Hepatocyte (in vitro differentiated cells): ENCODE results near the gene NDEL1.

Source experiments
- CTCF ChIP-seq: fragments of 200-600 bp; sonication (generic); IDR thresholded peaks from 2 replicates; pipeline ENCODE4 v1.5.1; 2016; ENCODE audit warnings: antibody characterized with exemption, mild to moderate bottlenecking; ENCODE audit not compliant: poor library complexity
- EZH2 ChIP-seq: fragments of 200-600 bp; sonication (generic); IDR thresholded peaks from 2 replicates; pipeline ENCODE4 v1.6.1; 2016; ENCODE audit warnings: antibody characterized with exemption, mild to moderate bottlenecking, borderline replicate concordance
- EZH2phosphoT487 ChIP-seq: fragments of 200-600 bp; sonication (generic); IDR thresholded peaks from one replicate; pipeline ENCODE4 v1.6.1; 2018; ENCODE audit warnings: antibody characterized with exemption, mild to moderate bottlenecking, low read depth, moderate library complexity; ENCODE audit not compliant: unreplicated experiment, severe bottlenecking

GRCh38 chr17:8405499-8406016 is 30.1 kb upstream of the NDEL1 start:
- TF ChIP-seq CTCF, result no peak
- TF ChIP-seq EZH2phosphoT487, result no peak
- no peak for TF ChIP-seq EZH2
